Smooth muscle cell (in vitro differentiated cells): ENCODE results near the gene TMEM266. TPM values are rescaled to one million over a fixed set of nuclear protein-coding genes. Genes with fewer than 3 reads are reported as not detected.

Experiments used
- DNase-seq: peaks from one replicate; lab custom pipeline; 2025; ENCODE audit not compliant: unreplicated experiment; lab: John Stamatoyannopoulos, UW
- H2AFZ ChIP-seq: fragments of 200-600 bp; sonication (generic); 2 replicates; pipeline ENCODE4 v1.6.0; 2016; ENCODE audit warnings: antibody characterized with exemption, low read depth, mild to moderate bottlenecking
- H3F3A ChIP-seq: fragments of 200-600 bp; sonication (generic); 2 replicates; pipeline ENCODE4 v1.6.0; 2017; ENCODE audit warnings: antibody characterized with exemption, low read depth
- H3K27ac ChIP-seq: fragments of 200-600 bp; sonication (generic); 2 replicates; pipeline ENCODE4 v1.5.1; 2016; ENCODE audit warnings: low read depth, mild to moderate bottlenecking
- H3K27me3 ChIP-seq: fragments of 200-600 bp; sonication (generic); 2 replicates; pipeline ENCODE4 v1.6.1; 2016; ENCODE audit warnings: low read depth, mild to moderate bottlenecking
- H3K36me3 ChIP-seq: fragments of 200-600 bp; sonication (generic); 2 replicates; pipeline ENCODE4 v1.5.1; 2016; ENCODE audit warnings: low read depth
- H3K4me1 ChIP-seq: fragments of 200-600 bp; sonication (generic); 2 replicates; pipeline ENCODE4 v1.5.1; 2016; ENCODE audit warnings: low read depth
- H3K4me2 ChIP-seq: fragments of 200-600 bp; sonication (generic); 2 replicates; pipeline ENCODE4 v1.6.0; 2016; ENCODE audit warnings: mild to moderate bottlenecking
- H3K4me3 ChIP-seq: fragments of 200-600 bp; sonication (generic); 2 replicates; pipeline ENCODE4 v1.5.1; 2016; ENCODE audit warnings: mild to moderate bottlenecking
- H3K79me2 ChIP-seq: fragments of 200-600 bp; sonication (generic); 2 replicates; pipeline ENCODE4 v1.6.0; 2016; ENCODE audit warnings: low read depth, mild to moderate bottlenecking
- H3K9ac ChIP-seq: fragments of 200-600 bp; sonication (generic); 2 replicates; pipeline ENCODE4 v1.6.0; 2016; ENCODE audit warnings: low read depth
- H3K9me3 ChIP-seq: fragments of 200-600 bp; sonication (generic); replicated peaks from 2 replicates; pipeline ENCODE4 v1.5.1; 2016; ENCODE audit warnings: low read depth
- H4K20me1 ChIP-seq: fragments of 200-600 bp; sonication (generic); 2 replicates; pipeline ENCODE4 v1.6.0; 2016; ENCODE audit warnings: low read depth
- WGBS: methylation state at CpG from one replicate; pipeline ENCODE4 v1.1.7; 2016; ENCODE audit warnings: low lambda C conversion rate; 5-methylcytosine and 5-hydroxymethylcytosine counted together
- polyA plus RNA-seq: library from polyadenylated mRNA; unstranded; fragments of >200 nt; fragmentation: Nextera tagmentation; extraction: Ambion mirVana; gene quantifications from 2 replicates; pipeline ENCODE4 v1.2.1, GENCODE V29; 2016
- total RNA-seq: library from RNA; depleted of rRNA; stranded (reverse); fragments of >200 nt; gene quantifications from 2 replicates; pipeline ENCODE4 v1.2.3, GENCODE V29; 2014
- TF ChIP-seq, protein P1 (sequence below): fragments of 200-600 bp; sonication (generic); IDR thresholded peaks from 2 replicates; pipeline ENCODE4 v1.5.1; 2017; ENCODE audit warnings: borderline replicate concordance, mild to moderate bottlenecking, antibody characterized with exemption; ENCODE audit not compliant: insufficient read depth, poor library complexity, severe bottlenecking

The TMEM266 gene
- total and polyA plus RNA-seq, 2 experiments from 2014 or later = 0.27 TPM; not detected in 1

DNA sequence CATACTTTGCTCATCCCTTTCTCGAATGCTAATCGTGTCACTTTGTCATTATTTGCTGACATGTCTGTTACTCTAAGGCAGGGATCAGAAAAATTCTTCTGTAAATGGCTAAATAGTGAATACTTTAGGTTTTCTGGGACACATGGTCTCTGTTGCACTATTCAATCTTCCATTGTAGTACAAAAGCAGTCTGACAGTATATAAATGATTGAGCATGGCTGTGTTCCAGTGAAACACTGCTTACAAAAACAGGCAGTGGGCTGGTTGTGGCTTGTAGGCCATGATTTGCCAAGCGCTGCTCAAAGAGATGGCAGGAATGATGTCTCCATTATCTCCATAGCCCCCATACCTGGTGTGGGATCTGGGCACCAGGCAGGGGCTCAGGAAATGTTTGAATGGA is 45.6 kb downstream of the TMEM266 start:
- WGBS = 88% methylated on average over 3 of the region's 3 CpGs
- Histone ChIP-seq H3K27me3 (no peaks in the 10 kb centered on the region), H3K9ac (no peak overlapping the region), H3K27ac (no peak overlapping the region), H3K4me2 (no peak overlapping the region), H3K4me3 (no peak overlapping the region), H4K20me1 (no peaks in the 10 kb centered on the region), H3F3A (no peaks in the 10 kb centered on the region), H3K36me3 (no peaks in the 10 kb centered on the region), H3K4me1 (peaks cover 9% of the 10 kb centered on the region), H3K79me2 (no peaks in the 10 kb centered on the region), H2AFZ (no peak overlapping the region), H3K9me3 (no peaks in the 10 kb centered on the region)
- TF ChIP-seq, protein P1, sequence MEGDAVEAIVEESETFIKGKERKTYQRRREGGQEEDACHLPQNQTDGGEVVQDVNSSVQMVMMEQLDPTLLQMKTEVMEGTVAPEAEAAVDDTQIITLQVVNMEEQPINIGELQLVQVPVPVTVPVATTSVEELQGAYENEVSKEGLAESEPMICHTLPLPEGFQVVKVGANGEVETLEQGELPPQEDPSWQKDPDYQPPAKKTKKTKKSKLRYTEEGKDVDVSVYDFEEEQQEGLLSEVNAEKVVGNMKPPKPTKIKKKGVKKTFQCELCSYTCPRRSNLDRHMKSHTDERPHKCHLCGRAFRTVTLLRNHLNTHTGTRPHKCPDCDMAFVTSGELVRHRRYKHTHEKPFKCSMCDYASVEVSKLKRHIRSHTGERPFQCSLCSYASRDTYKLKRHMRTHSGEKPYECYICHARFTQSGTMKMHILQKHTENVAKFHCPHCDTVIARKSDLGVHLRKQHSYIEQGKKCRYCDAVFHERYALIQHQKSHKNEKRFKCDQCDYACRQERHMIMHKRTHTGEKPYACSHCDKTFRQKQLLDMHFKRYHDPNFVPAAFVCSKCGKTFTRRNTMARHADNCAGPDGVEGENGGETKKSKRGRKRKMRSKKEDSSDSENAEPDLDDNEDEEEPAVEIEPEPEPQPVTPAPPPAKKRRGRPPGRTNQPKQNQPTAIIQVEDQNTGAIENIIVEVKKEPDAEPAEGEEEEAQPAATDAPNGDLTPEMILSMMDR = no peak
- DNase-seq = no peak

- Histone ChIP-seq H2AFZ (no peak overlapping the region), H3K79me2 (no peaks in the 10 kb centered on the region), H3K4me1 (peaks cover 9% of the 10 kb centered on the region), H3K36me3 (no peaks in the 10 kb centered on the region), H3F3A (no peaks in the 10 kb centered on the region), H3K27ac (no peak overlapping the region), H4K20me1 (no peaks in the 10 kb centered on the region), H3K27me3 (no peaks in the 10 kb centered on the region), H3K4me2 (no peak overlapping the region), H3K9ac (no peak overlapping the region), H3K9me3 (no peaks in the 10 kb centered on the region), H3K4me3 (no peak overlapping the region)
- 86% methylated on average over 6 of the region's 6 CpGs for WGBS
- TF ChIP-seq, protein P1 = no peak
- DNase-seq = no peak
Measured at GRCh38 chr15:76105911-76106310, 46.1 kb downstream of the TMEM266 start.

DNA sequence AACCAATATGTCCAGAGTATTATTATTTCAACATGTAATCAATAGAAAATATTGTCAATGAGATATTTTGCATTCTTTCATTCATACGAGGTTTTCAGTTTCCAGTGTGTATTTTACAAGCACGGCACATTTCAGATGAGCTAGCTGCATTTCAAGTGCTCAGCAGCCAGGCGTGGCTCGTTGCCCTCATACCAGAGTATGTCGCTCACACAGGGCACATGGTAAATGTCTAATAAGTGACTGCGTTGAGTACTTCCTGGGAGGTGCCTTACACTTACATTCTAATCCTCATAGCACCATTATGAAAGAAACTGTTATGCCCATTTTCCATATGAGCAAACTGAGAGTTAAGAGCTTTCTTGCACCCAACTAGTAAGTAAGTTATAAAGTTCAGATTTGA is 47.4 kb downstream of the TMEM266 start:
- no peaks in the 10 kb centered on the region for H4K20me1 ChIP-seq
- H3K9me3 ChIP-seq = no peaks in the 10 kb centered on the region
- TF ChIP-seq, protein P1 = no peak
- WGBS = 73% methylated on average over 6 of the region's 6 CpGs
- H3K27ac ChIP-seq = no peak overlapping the region
- H3K27me3 ChIP-seq = no peaks in the 10 kb centered on the region
- DNase-seq = no peak
- no peak overlapping the region for H3K4me3 ChIP-seq
- no peak overlapping the region for H2AFZ ChIP-seq
- H3K9ac ChIP-seq = no peak overlapping the region
- no peaks in the 10 kb centered on the region for H3K79me2 ChIP-seq
- no peaks in the 10 kb centered on the region for H3F3A ChIP-seq
- no peak overlapping the region for H3K4me2 ChIP-seq
- peaks cover 9% of the 10 kb centered on the region for H3K4me1 ChIP-seq
- H3K36me3 ChIP-seq = no peaks in the 10 kb centered on the region

- WGBS = 72% methylated on average over 9 of the region's 9 CpGs
- Histone ChIP-seq H3F3A (no peaks in the 10 kb centered on the region), H3K27ac (no peak overlapping the region), H3K79me2 (no peaks in the 10 kb centered on the region), H3K9me3 (no peaks in the 10 kb centered on the region), H3K4me2 (no peak overlapping the region), H3K4me3 (no peak overlapping the region), H2AFZ (no peak overlapping the region), H3K9ac (no peak overlapping the region), H3K27me3 (no peaks in the 10 kb centered on the region), H4K20me1 (no peaks in the 10 kb centered on the region), H3K36me3 (no peaks in the 10 kb centered on the region), H3K4me1 (peaks cover 9% of the 10 kb centered on the region)
- TF ChIP-seq, protein P1 = no peak
- DNase-seq = no peak
Measured at GRCh38 chr15:76108021-76108723, 48.4 kb downstream of the TMEM266 start.
